SU-DHL-6 (cell line): ENCODE results near the gene NFYC.

ENCODE experiments used
- EZH2phosphoT487 ChIP-seq: fragments of 200-600 bp; sonication (generic), shearing (Covaris generic); conservative IDR thresholded peaks from 2 replicates; pipeline ENCODE4 v1.6.1; 2018; ENCODE audit warnings: mild to moderate bottlenecking, antibody characterized with exemption, low read length, moderate library complexity, mixed read lengths
- TF ChIP-seq, protein P1 (sequence below): fragments of 200-600 bp; sonication (generic); IDR thresholded peaks from one replicate; pipeline ENCODE4 v1.5.1; 2017; ENCODE audit warnings: antibody characterized with exemption, mild to moderate bottlenecking, low read length, moderate library complexity; ENCODE audit not compliant: insufficient read depth, poor library complexity, severe bottlenecking

- TF ChIP-seq, protein P1, sequence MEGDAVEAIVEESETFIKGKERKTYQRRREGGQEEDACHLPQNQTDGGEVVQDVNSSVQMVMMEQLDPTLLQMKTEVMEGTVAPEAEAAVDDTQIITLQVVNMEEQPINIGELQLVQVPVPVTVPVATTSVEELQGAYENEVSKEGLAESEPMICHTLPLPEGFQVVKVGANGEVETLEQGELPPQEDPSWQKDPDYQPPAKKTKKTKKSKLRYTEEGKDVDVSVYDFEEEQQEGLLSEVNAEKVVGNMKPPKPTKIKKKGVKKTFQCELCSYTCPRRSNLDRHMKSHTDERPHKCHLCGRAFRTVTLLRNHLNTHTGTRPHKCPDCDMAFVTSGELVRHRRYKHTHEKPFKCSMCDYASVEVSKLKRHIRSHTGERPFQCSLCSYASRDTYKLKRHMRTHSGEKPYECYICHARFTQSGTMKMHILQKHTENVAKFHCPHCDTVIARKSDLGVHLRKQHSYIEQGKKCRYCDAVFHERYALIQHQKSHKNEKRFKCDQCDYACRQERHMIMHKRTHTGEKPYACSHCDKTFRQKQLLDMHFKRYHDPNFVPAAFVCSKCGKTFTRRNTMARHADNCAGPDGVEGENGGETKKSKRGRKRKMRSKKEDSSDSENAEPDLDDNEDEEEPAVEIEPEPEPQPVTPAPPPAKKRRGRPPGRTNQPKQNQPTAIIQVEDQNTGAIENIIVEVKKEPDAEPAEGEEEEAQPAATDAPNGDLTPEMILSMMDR: no peak
- no peak for TF ChIP-seq EZH2phosphoT487
These were observed 106.1 kb downstream of the NFYC start for GRCh38 chr1:40797668-40798010.
